CD4-positive, alpha-beta T cell treated with Interleukin-17A for 1 hour (primary cell): ENCODE results near the gene IL20RA.
"Not testable (repeated sequence)": the region's sequence is repeated elsewhere in the genome, so short reads cannot be mapped to it uniquely, and the experiment has no call there.

Source experiments
- DNase-seq: peaks from one replicate; pipeline ENCODE4 v3.0.0-alpha.2; 2020

IL20RA gene

GRCh38 chr6:137006056-137006455 lies 38.7 kb downstream of the IL20RA start:
- no peak for DNase-seq

GRCh38 chr6:137005073-137005472 lies 39.7 kb downstream of the IL20RA start:
- no peak for DNase-seq

- no peak for DNase-seq
Measured at GRCh38 chr6:137002505-137002904, 42.3 kb downstream of the IL20RA start.

GRCh38 chr6:137001977-137002302 lies 42.8 kb downstream of the IL20RA start:
- DNase-seq = no peak

- DNase-seq = no peak
Measured at GRCh38 chr6:137001299-137001976, 43.3 kb downstream of the IL20RA start.

- no peak for DNase-seq
Measured at GRCh38 chr6:137000825-137001224, 43.9 kb downstream of the IL20RA start.

GRCh38 chr6:136995521-136995920 lies 49.2 kb downstream of the IL20RA start:
- DNase-seq = no peak

- DNase-seq = no peak
Measured at GRCh38 chr6:136994782-136995181, 50.0 kb downstream of the IL20RA start.

GRCh38 chr6:136992113-136992512 lies 52.7 kb downstream of the IL20RA start:
- DNase-seq = no peak

GRCh38 chr6:136991646-136992045 lies 53.1 kb downstream of the IL20RA start:
- no peak for DNase-seq

- no peak for DNase-seq
Measured at GRCh38 chr6:136990754-136991153, 54.0 kb downstream of the IL20RA start.

GRCh38 chr6:136990242-136990578 lies 54.6 kb downstream of the IL20RA start:
- DNase-seq = no peak

GRCh38 chr6:136989571-136990241 lies 55.1 kb downstream of the IL20RA start:
- no peak for DNase-seq

- DNase-seq = no peak
Measured at GRCh38 chr6:136987526-136987925, 57.2 kb downstream of the IL20RA start.

- no peak for DNase-seq
Measured at GRCh38 chr6:136985502-136985901, 59.3 kb downstream of the IL20RA start.

GRCh38 chr6:136984578-136984977 lies 60.2 kb downstream of the IL20RA start:
- no peak for DNase-seq

GRCh38 chr6:136983687-136984086 lies 61.1 kb downstream of the IL20RA start:
- no peak for DNase-seq

GRCh38 chr6:136982928-136983327 lies 61.8 kb downstream of the IL20RA start:
- DNase-seq = no peak

GRCh38 chr6:136980070-136980469 lies 64.7 kb downstream of the IL20RA start:
- DNase-seq = no peak

- DNase-seq = no peak
Measured at GRCh38 chr6:136979206-136979605, 65.6 kb downstream of the IL20RA start.

GRCh38 chr6:136977075-136977474 lies 67.7 kb downstream of the IL20RA start:
- no peak for DNase-seq

GRCh38 chr6:136975089-136975715 lies 69.6 kb downstream of the IL20RA start:
- DNase-seq = no peak

- not testable (repeated sequence) for DNase-seq
Measured at GRCh38 chr6:136973781-136974180, 71.0 kb downstream of the IL20RA start.

GRCh38 chr6:136971609-136972008 lies 73.2 kb downstream of the IL20RA start:
- DNase-seq = no peak

- no peak for DNase-seq
Measured at GRCh38 chr6:136969930-136970329, 74.8 kb downstream of the IL20RA start.
